ENCODE results near the gene SLA2.
"Not testable (repeated sequence)": the region's sequence is repeated elsewhere in the genome, so short reads cannot be mapped to it uniquely, and the experiment has no call there.

SLA2 gene

GRCh38 chr20:36620917-36621316, 25.1 kb downstream of the SLA2 start:
- TF ChIP-seq, protein P1, sequence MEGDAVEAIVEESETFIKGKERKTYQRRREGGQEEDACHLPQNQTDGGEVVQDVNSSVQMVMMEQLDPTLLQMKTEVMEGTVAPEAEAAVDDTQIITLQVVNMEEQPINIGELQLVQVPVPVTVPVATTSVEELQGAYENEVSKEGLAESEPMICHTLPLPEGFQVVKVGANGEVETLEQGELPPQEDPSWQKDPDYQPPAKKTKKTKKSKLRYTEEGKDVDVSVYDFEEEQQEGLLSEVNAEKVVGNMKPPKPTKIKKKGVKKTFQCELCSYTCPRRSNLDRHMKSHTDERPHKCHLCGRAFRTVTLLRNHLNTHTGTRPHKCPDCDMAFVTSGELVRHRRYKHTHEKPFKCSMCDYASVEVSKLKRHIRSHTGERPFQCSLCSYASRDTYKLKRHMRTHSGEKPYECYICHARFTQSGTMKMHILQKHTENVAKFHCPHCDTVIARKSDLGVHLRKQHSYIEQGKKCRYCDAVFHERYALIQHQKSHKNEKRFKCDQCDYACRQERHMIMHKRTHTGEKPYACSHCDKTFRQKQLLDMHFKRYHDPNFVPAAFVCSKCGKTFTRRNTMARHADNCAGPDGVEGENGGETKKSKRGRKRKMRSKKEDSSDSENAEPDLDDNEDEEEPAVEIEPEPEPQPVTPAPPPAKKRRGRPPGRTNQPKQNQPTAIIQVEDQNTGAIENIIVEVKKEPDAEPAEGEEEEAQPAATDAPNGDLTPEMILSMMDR (IDR thresholded peaks at IDR 0.05; ENCODE audit: insufficient read depth, low read length, poor library complexity, severe bottlenecking), result no peak
- Histone ChIP-seq H3K36me3 (ENCODE audit: control insufficient read depth, insufficient read depth, low read length) (no peaks in the 10 kb centered on the region), H3K27me3 (replicated peaks; ENCODE audit: control insufficient read depth, insufficient read depth, low read length) (no peaks in the 10 kb centered on the region), H3K4me3 (replicated peaks; ENCODE audit: low read depth, low read length) (no peak overlapping the region)
- no peak for DNase-seq (ENCODE audit: extremely low read depth, insufficient read length)

DNA sequence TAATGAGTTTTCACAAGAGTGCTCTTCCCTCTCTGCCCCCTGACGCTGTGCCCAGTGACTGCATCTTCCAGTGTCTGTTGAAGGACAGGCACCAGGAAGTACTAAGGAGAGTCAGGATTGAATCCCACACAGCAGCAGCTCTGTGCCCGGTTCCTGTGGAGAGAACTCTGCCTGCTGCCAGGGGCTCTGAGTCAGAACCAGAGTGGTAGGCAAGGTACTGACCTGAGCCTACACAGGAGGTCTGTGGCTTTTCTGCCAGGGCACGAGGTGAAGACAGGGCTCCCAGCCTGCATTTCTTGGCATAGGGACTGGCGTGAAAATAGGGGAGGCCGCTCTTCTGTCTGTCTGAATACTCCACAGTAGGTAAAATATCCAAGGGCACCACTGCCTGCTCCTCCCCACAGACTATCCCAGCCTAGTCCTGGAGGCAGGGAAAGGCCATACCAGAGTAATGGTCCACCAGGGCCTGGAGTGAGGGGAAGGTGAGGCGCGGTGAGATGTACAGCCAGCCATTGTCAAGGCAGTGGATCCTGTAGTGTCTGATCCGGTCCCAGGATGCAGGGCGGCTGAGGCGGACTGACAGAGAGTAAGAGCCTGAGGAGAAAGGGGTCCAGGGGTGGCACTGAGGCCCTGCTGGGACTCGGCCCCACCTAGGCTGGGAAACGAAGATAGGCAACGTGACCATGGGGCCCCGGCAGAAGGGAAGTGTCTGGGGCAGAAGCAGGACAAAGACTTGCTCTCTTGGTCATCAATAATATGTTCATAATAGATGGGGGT, 31.0 kb downstream of the SLA2 start:
- Histone ChIP-seq H3K27me3 (replicated peaks; ENCODE audit: control insufficient read depth, insufficient read depth, low read length) (no peaks in the 10 kb centered on the region), H3K36me3 (ENCODE audit: control insufficient read depth, insufficient read depth, low read length) (peaks cover 30% of the 10 kb centered on the region), H3K4me3 (replicated peaks; ENCODE audit: low read depth, low read length) (no peak overlapping the region)
- TF ChIP-seq, protein P1 (IDR thresholded peaks at IDR 0.05; ENCODE audit: insufficient read depth, low read length, poor library complexity, severe bottlenecking), result no peak
- DNase-seq (ENCODE audit: extremely low read depth, insufficient read length), result no peak

DNA sequence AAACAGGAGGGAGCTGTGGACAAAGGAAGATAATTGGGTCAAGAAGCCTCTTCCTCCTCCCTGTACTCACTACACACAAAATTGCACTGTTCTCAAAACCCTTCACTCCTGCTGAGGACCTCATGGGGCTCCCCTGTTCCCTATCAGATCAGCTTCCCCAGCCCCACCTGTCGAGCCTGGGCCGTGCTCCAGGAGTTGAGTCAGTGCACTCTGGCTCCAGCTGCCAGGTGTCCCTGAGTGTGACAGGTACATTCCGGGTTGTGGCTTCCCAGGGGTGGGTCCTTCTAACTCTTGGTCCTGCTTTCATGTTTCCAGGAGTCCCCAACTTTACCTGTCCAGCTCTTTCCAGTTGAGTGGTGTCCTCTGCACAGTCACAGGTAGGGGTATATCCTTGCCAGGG, 32.0 kb downstream of the SLA2 start:
- Histone ChIP-seq H3K27me3 (replicated peaks; ENCODE audit: control insufficient read depth, insufficient read depth, low read length) (no peaks in the 10 kb centered on the region), H3K4me3 (replicated peaks; ENCODE audit: low read depth, low read length) (no peak overlapping the region), H3K36me3 (ENCODE audit: control insufficient read depth, insufficient read depth, low read length) (peaks cover 38% of the 10 kb centered on the region)
- TF ChIP-seq, protein P1 (IDR thresholded peaks at IDR 0.05; ENCODE audit: insufficient read depth, low read length, poor library complexity, severe bottlenecking), result no peak
- DNase-seq (ENCODE audit: extremely low read depth, insufficient read length), result no peak

DNA sequence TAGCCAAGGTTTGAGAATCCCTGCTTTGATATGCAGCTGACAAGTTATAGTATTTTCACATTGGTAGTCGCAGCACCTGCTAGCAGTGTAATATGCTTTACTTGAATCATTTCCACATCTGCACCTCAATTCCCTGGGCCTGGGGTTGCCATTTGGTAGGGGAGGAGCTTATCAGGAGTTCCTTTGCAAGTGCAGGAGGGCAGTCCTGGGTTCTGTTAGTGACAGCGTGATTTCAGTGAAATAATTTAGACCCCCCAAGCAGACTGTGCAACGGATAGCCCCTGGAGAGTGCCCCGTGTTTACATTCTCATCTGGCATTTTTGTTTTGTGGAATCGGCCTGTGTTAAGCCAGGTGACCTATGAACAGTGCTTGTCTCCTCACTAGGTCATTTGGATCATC, 34.4 kb downstream of the SLA2 start:
- H3K27me3 ChIP-seq (replicated peaks; ENCODE audit: control insufficient read depth, insufficient read depth, low read length), result no peaks in the 10 kb centered on the region
- no peak overlapping the region for H3K4me3 ChIP-seq (replicated peaks; ENCODE audit: low read depth, low read length)
- H3K36me3 ChIP-seq (ENCODE audit: control insufficient read depth, insufficient read depth, low read length), result peaks cover 43% of the 10 kb centered on the region
- TF ChIP-seq, protein P1 (IDR thresholded peaks at IDR 0.05; ENCODE audit: insufficient read depth, low read length, poor library complexity, severe bottlenecking), result no peak
- DNase-seq (ENCODE audit: extremely low read depth, insufficient read length), result no peak

- H3K4me3 ChIP-seq (replicated peaks; ENCODE audit: low read depth, low read length); H3K27me3 ChIP-seq (replicated peaks; ENCODE audit: control insufficient read depth, insufficient read depth, low read length); DNase-seq (ENCODE audit: extremely low read depth, insufficient read length): not testable (repeated sequence)
- H3K36me3 ChIP-seq (ENCODE audit: control insufficient read depth, insufficient read depth, low read length), result peaks cover 25% of the 10 kb centered on the region
Measured at GRCh38 chr20:36608388-36608728, 37.6 kb downstream of the SLA2 start.

- TF ChIP-seq, protein P1 (IDR thresholded peaks at IDR 0.05; ENCODE audit: insufficient read depth, low read length, poor library complexity, severe bottlenecking), result no peak
- Histone ChIP-seq H3K36me3 (ENCODE audit: control insufficient read depth, insufficient read depth, low read length) (peaks cover 23% of the 10 kb centered on the region), H3K27me3 (replicated peaks; ENCODE audit: control insufficient read depth, insufficient read depth, low read length) (no peaks in the 10 kb centered on the region), H3K4me3 (replicated peaks; ENCODE audit: low read depth, low read length) (peak overlapping the region; percentile 99)
- DNase-seq (ENCODE audit: extremely low read depth, insufficient read length), result no peak
Measured at GRCh38 chr20:36607586-36608387, 38.2 kb downstream of the SLA2 start.

Measured in GM06990 (cell line).